Activated naive CD8-positive, alpha-beta T cell (primary cell): ENCODE data around the gene ITGAV.

Experiments
- H3K27ac Mint-ChIP-seq: one replicate; pipeline ENCODE4 v1.8.0; 2021; ENCODE audit warnings: mixed read lengths
- H3K27me3 Mint-ChIP-seq: one replicate; pipeline ENCODE4 v1.8.0; 2021; ENCODE audit warnings: mixed read lengths
- H3K36me3 Mint-ChIP-seq: one replicate; pipeline ENCODE4 v1.8.0; 2021; ENCODE audit warnings: mixed read lengths
- H3K4me1 Mint-ChIP-seq: one replicate; pipeline ENCODE4 v1.8.0; 2021; ENCODE audit warnings: low read depth, mixed read lengths
- H3K4me3 Mint-ChIP-seq: one replicate; pipeline ENCODE4 v1.8.0; 2021; ENCODE audit warnings: mild to moderate bottlenecking, mixed read lengths
- H3K9me3 Mint-ChIP-seq: one replicate; pipeline ENCODE4 v1.8.0; 2021; ENCODE audit warnings: low read depth, mixed read lengths

The ITGAV gene

GRCh38 chr2:186645999-186646398, 56.1 kb downstream of the ITGAV start:
- Mint-ChIP-seq H3K9me3 (no peaks in the 10 kb centered on the region), H3K36me3 (peaks cover 7% of the 10 kb centered on the region), H3K4me3 (no peak overlapping the region), H3K27ac (no peak overlapping the region), H3K27me3 (no peaks in the 10 kb centered on the region), H3K4me1 (peaks cover 6% of the 10 kb centered on the region)

GRCh38 chr2:186648130-186648529, 58.3 kb downstream of the ITGAV start:
- Mint-ChIP-seq H3K4me1 (no peaks in the 10 kb centered on the region), H3K9me3 (no peaks in the 10 kb centered on the region), H3K27me3 (no peaks in the 10 kb centered on the region), H3K36me3 (peaks cover 9% of the 10 kb centered on the region), H3K4me3 (no peak overlapping the region), H3K27ac (no peak overlapping the region)

DNA sequence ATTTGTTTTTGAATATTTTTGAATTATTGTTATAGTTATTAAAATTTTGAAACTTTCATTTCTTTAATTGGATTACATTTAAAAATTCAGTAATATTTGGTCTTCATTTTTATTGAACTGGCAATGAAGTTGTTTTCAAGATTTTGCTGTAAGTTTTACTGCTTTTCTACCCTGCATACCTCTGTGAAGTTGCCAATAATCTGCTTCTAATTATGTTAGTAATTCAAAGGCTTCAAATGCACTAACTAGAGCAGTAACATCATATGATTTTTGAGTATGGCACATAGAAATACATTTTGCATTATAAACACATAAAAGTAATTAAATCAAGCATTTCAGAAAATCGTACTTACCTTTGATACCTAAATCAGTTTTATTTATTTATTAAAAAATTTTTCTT, 63.7 kb downstream of the ITGAV start:
- Mint-ChIP-seq H3K27me3 (no peaks in the 10 kb centered on the region), H3K4me3 (no peak overlapping the region), H3K36me3 (peaks cover 18% of the 10 kb centered on the region), H3K9me3 (no peaks in the 10 kb centered on the region), H3K4me1 (no peaks in the 10 kb centered on the region), H3K27ac (no peak overlapping the region)

DNA sequence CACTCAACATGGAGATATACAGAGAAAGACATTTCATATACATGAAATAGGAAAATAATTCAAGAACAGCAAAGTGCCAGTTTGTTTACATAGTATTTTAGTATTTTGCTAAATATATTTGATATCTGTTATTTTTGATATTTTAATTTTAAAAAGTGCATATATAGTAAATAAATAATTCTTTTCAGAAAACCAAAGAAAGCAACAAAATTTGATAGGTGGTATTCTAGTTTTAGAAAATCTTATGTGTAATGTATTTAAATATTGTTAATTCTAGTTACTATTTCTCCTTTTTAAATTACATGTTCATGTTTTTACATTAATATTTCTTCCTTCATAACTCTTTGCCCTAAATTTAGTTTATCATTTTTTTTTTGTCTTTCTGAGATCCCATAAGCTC, 69.5 kb downstream of the ITGAV start:
- H3K4me1 Mint-ChIP-seq: no peaks in the 10 kb centered on the region
- H3K4me3 Mint-ChIP-seq: no peak overlapping the region
- no peaks in the 10 kb centered on the region for H3K9me3 Mint-ChIP-seq
- no peaks in the 10 kb centered on the region for H3K27me3 Mint-ChIP-seq
- peaks cover 20% of the 10 kb centered on the region for H3K36me3 Mint-ChIP-seq
- no peak overlapping the region for H3K27ac Mint-ChIP-seq

DNA sequence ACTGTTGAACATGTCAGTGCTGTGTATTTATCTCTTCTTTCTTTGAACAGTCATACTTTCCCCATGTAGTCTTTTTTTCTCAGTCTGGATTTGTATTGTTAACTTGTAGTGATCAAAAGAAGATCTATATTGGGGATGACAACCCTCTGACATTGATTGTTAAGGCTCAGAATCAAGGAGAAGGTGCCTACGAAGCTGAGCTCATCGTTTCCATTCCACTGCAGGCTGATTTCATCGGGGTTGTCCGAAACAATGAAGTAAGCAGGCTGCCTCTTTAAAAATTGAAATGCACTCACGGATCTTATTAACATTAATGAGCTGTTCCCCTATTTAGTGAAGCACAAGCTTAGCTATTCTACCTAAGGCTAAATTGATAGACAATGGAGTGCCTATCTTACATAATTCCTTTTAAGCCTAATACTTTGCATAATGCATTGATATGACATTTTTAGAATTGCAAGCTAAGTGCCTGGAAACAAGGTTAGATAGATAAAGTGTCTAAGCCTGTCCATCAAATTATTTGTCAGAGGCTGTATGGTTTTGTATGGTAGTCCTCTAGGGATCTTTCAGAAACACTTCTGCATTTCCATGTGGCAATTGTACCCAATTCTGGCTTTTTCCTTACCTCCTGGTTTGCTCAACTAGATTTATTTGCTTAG, 74.7 kb downstream of the ITGAV start:
- no peaks in the 10 kb centered on the region for H3K27me3 Mint-ChIP-seq
- H3K27ac Mint-ChIP-seq: no peak overlapping the region
- H3K4me3 Mint-ChIP-seq: no peak overlapping the region
- no peaks in the 10 kb centered on the region for H3K9me3 Mint-ChIP-seq
- no peaks in the 10 kb centered on the region for H3K4me1 Mint-ChIP-seq
- H3K36me3 Mint-ChIP-seq: peaks cover 28% of the 10 kb centered on the region

GRCh38 chr2:186669146-186669545, 79.3 kb downstream of the ITGAV start:
- H3K36me3 Mint-ChIP-seq: peaks cover 54% of the 10 kb centered on the region
- peaks cover 6% of the 10 kb centered on the region for H3K9me3 Mint-ChIP-seq
- no peak overlapping the region for H3K27ac Mint-ChIP-seq
- no peak overlapping the region for H3K4me3 Mint-ChIP-seq
- no peaks in the 10 kb centered on the region for H3K4me1 Mint-ChIP-seq
- no peaks in the 10 kb centered on the region for H3K27me3 Mint-ChIP-seq

DNA sequence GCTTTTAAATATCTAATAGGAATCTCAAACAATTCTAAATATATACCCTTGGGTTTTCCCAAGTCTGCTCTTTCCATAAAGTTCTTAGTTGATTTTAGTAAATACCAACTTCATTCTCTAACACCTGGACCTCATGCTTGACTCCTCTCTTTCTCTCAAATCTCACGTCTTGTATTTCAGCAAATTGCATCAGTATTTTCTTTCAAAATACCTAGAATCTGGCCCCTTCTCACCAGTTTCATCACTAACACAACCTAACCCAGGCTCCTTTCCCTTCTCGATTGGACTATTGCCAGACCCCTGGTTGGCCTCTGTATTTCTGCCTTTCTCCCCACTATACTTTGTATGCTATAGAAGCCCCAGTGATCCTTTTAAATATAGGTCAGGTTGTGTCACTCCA, 81.0 kb downstream of the ITGAV start:
- Mint-ChIP-seq H3K27ac (no peak overlapping the region), H3K4me1 (no peaks in the 10 kb centered on the region), H3K36me3 (peaks cover 61% of the 10 kb centered on the region), H3K4me3 (no peak overlapping the region), H3K27me3 (no peaks in the 10 kb centered on the region), H3K9me3 (peaks cover 6% of the 10 kb centered on the region)

- Mint-ChIP-seq H3K27ac (no peak overlapping the region), H3K4me3 (no peak overlapping the region), H3K27me3 (no peaks in the 10 kb centered on the region), H3K36me3 (peaks cover 50% of the 10 kb centered on the region), H3K9me3 (peaks cover 6% of the 10 kb centered on the region), H3K4me1 (no peaks in the 10 kb centered on the region)
These were observed 85.5 kb downstream of the ITGAV start for GRCh38 chr2:186675380-186675779.

GRCh38 chr2:186683341-186683740, 93.5 kb downstream of the ITGAV start:
- H3K27me3 Mint-ChIP-seq: peaks cover 1% of the 10 kb centered on the region
- H3K27ac Mint-ChIP-seq: no peak overlapping the region

GRCh38 chr2:186687807-186688211, 98.0 kb downstream of the ITGAV start:
- Mint-ChIP-seq H3K36me3 (peaks cover 5% of the 10 kb centered on the region), H3K27ac (no peak overlapping the region), H3K4me3 (no peak overlapping the region), H3K4me1 (no peaks in the 10 kb centered on the region), H3K9me3 (peaks cover 15% of the 10 kb centered on the region), H3K27me3 (peaks cover 8% of the 10 kb centered on the region)

More at GRCh38 chr2:186683341-186683740, 93.5 kb downstream of the ITGAV start:
- Mint-ChIP-seq H3K36me3 (peaks cover 13% of the 10 kb centered on the region), H3K4me1 (no peaks in the 10 kb centered on the region), H3K4me3 (no peak overlapping the region), H3K9me3 (peaks cover 10% of the 10 kb centered on the region)

- H3K27ac Mint-ChIP-seq: no peak overlapping the region
- peaks cover 15% of the 10 kb centered on the region for H3K9me3 Mint-ChIP-seq
- peaks cover 13% of the 10 kb centered on the region for H3K27me3 Mint-ChIP-seq
- peaks cover 5% of the 10 kb centered on the region for H3K36me3 Mint-ChIP-seq
- no peak overlapping the region for H3K4me3 Mint-ChIP-seq
- no peaks in the 10 kb centered on the region for H3K4me1 Mint-ChIP-seq
These were observed 99.0 kb downstream of the ITGAV start for GRCh38 chr2:186688813-186689212.

- Mint-ChIP-seq H3K4me3 (no peak overlapping the region), H3K27ac (no peak overlapping the region), H3K9me3 (peaks cover 15% of the 10 kb centered on the region), H3K27me3 (peaks cover 24% of the 10 kb centered on the region), H3K4me1 (peaks cover 8% of the 10 kb centered on the region), H3K36me3 (peaks cover 5% of the 10 kb centered on the region)
These were observed 100.9 kb downstream of the ITGAV start for GRCh38 chr2:186690786-186691185.

GRCh38 chr2:186691231-186691630, 101.4 kb downstream of the ITGAV start:
- H3K4me1 Mint-ChIP-seq: peaks cover 8% of the 10 kb centered on the region
- peaks cover 25% of the 10 kb centered on the region for H3K27me3 Mint-ChIP-seq
- H3K36me3 Mint-ChIP-seq: peaks cover 5% of the 10 kb centered on the region
- H3K9me3 Mint-ChIP-seq: peaks cover 15% of the 10 kb centered on the region
- H3K27ac Mint-ChIP-seq: no peak overlapping the region
- H3K4me3 Mint-ChIP-seq: no peak overlapping the region

DNA sequence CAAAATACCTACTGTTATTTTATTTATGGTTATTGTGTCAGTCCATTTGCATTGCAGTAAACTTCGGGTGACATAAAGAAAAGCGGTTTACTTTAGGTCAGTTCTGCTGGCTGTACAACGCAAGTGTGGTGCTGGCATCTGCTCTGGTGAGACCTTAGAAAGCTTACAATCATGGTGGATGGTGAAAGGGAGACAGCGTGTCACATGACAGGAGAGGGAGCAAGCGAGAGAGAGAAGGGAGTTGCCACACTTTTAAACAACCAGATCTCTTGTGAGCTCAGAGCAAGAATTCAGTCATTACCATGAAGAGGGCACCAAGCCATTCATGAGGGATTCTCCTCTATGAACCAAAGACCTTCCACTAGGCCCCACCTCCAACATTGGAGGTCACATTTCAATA, 102.0 kb downstream of the ITGAV start:
- peaks cover 8% of the 10 kb centered on the region for H3K4me1 Mint-ChIP-seq
- H3K27me3 Mint-ChIP-seq: peaks cover 32% of the 10 kb centered on the region
- H3K9me3 Mint-ChIP-seq: peaks cover 15% of the 10 kb centered on the region
- no peak overlapping the region for H3K4me3 Mint-ChIP-seq
- no peak overlapping the region for H3K27ac Mint-ChIP-seq
- H3K36me3 Mint-ChIP-seq: peaks cover 5% of the 10 kb centered on the region

DNA sequence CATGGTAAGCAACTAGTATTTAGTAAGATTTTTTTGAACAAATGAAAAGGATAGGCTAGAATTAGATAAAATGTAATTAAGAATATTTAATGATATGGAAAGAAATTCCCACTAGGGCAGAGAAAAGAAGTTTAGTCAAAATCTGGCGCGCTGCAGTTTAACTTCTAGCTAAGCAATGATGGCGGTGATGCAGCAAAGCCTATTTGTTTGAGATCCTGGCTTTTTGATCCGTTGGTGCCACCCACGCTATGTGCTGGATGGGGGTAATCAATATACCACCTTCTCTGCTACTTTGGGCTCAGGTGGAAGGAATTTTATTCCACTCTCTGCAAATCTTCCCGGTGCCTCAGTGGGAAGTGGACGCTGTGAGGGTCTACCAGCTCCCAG, 103.6 kb downstream of the ITGAV start:
- peaks cover 4% of the 10 kb centered on the region for H3K9me3 Mint-ChIP-seq
- peaks cover 33% of the 10 kb centered on the region for H3K27me3 Mint-ChIP-seq
- H3K4me1 Mint-ChIP-seq: peaks cover 8% of the 10 kb centered on the region
- H3K36me3 Mint-ChIP-seq: no peaks in the 10 kb centered on the region
- H3K4me3 Mint-ChIP-seq: peak overlapping the region; percentile 43
- no peak overlapping the region for H3K27ac Mint-ChIP-seq

GRCh38 chr2:186695081-186695756, 105.4 kb downstream of the ITGAV start:
- peaks cover 8% of the 10 kb centered on the region for H3K4me1 Mint-ChIP-seq
- H3K36me3 Mint-ChIP-seq: no peaks in the 10 kb centered on the region
- no peaks in the 10 kb centered on the region for H3K9me3 Mint-ChIP-seq
- H3K27ac Mint-ChIP-seq: no peak overlapping the region
- H3K4me3 Mint-ChIP-seq: peak overlapping the region; percentile 28
- peaks cover 38% of the 10 kb centered on the region for H3K27me3 Mint-ChIP-seq
